Tibial artery (tissue), 4 donors: ENCODE results near the gene TADA2A.

ENCODE experiments used
- DNase-seq, 2 donors: peaks; one replicate each; pipeline ENCODE4 v3.0.0-alpha.2; 2019
- H3K27ac ChIP-seq, 2 donors: fragments of 200-600 bp; sonication (generic) in 1 of 2; 1 replicate in 1 of 2; 2 replicates in 1 of 2; pipeline ENCODE4 v1.5.1; 2018 to 2019; ENCODE audit warnings: mild to moderate bottlenecking in 1 of 2
- H3K27me3 ChIP-seq, 2 donors: fragments of 200-600 bp; sonication (generic) in 1 of 2; one replicate each; pipeline versions ENCODE4 v1.5.1 to v1.6.0; 2016 to 2019
- H3K36me3 ChIP-seq, 3 donors: fragments of 200-600 bp; sonication (generic) in 2 of 3; one replicate each; pipeline ENCODE4 v1.5.1; 2016 to 2019; ENCODE audit warnings: mild to moderate bottlenecking in 2 of 3
- H3K4me1 ChIP-seq, 4 donors: fragments of 200-600 bp; sonication (generic) in 2 of 4; 1 replicate in 3 of 4; 2 replicates in 1 of 4; pipeline ENCODE4 v1.5.1; 2016 to 2019
- H3K4me3 ChIP-seq, 2 donors: fragments of 200-600 bp; sonication (generic) in 1 of 2; 1 replicate in 1 of 2; 2 replicates in 1 of 2; pipeline ENCODE4 v1.5.1; 2018 to 2019; ENCODE audit warnings: mild to moderate bottlenecking in 2 of 2
- H3K9me3 ChIP-seq, 3 donors: fragments of 200-600 bp; sonication (generic) in 1 of 3; one replicate each; pipeline ENCODE4 v1.5.1; 2016 to 2019
- CTCF ChIP-seq, 2 experiments: fragments of 200-600 bp in 1 of 2; fragments of 450-650 bp in 1 of 2; IDR thresholded peaks; one replicate each; pipeline ENCODE4 v1.5.1; 2017 to 2019; ENCODE audit warnings: antibody characterized with exemption in 2 of 2, mild to moderate bottlenecking in 1 of 2, moderate library complexity in 1 of 2
- intact Hi-C: fragments of 100-400 bp; cut with DNase I; formaldehyde crosslinking; loops from one replicate; pipeline ENCODE4 v1.15.0; 2023; ENCODE audit warnings: low total_unique reads

The TADA2A gene

GRCh38 chr17:37483311-37484039, 76.8 kb downstream of the TADA2A start:
- Histone ChIP-seq H3K9me3 (no peaks in the 10 kb centered on the region), H3K4me1 (peaks cover 0 to 8% (median 7%) of the 10 kb centered on the region in 4 donors), H3K27ac (no peak overlapping the region), H3K36me3 (peaks cover 3 to 16% (median 12%) of the 10 kb centered on the region in 3 donors), H3K27me3 (no peaks in the 10 kb centered on the region), H3K4me3 (no peak overlapping the region)
- DNase-seq = no peak
- no peak for TF ChIP-seq CTCF (IDR thresholded peaks at IDR 0.05)
- intact Hi-C loops = no loop called here

GRCh38 chr17:37485938-37486570, 79.4 kb downstream of the TADA2A start:
- Histone ChIP-seq H3K27me3 (no peaks in the 10 kb centered on the region), H3K4me1 (peaks cover 0 to 19% (median 15%) of the 10 kb centered on the region in 4 donors), H3K4me3 (no peak overlapping the region), H3K9me3 (no peaks in the 10 kb centered on the region), H3K36me3 (no peaks in the 10 kb centered on the region), H3K27ac (no peak overlapping the region)
- no peak for TF ChIP-seq CTCF (IDR thresholded peaks at IDR 0.05)
- DNase-seq = no peak
- intact Hi-C loops = no loop called here

GRCh38 chr17:37488009-37488604, 81.4 kb downstream of the TADA2A start:
- Histone ChIP-seq H3K4me1 (peaks cover 0 to 29% (median 23%) of the 10 kb centered on the region in 4 donors), H3K9me3 (no peaks in the 10 kb centered on the region), H3K27ac (peak overlapping the region; percentile 88 to 91), H3K4me3 (peak overlapping the region; percentile 92 to 93), H3K27me3 (no peaks in the 10 kb centered on the region), H3K36me3 (no peaks in the 10 kb centered on the region)
- intact Hi-C loops = no loop called here
- no peak for TF ChIP-seq CTCF (IDR thresholded peaks at IDR 0.05)
- no peak for DNase-seq

- Histone ChIP-seq H3K36me3 (no peaks in the 10 kb centered on the region), H3K9me3 (no peaks in the 10 kb centered on the region), H3K27me3 (no peaks in the 10 kb centered on the region), H3K4me1 (peaks cover 0 to 29% (median 23%) of the 10 kb centered on the region in 4 donors), H3K4me3 (peak overlapping the region; percentile 92 to 93), H3K27ac (peak overlapping the region; percentile 88 to 91)
- intact Hi-C loops = no loop called here
- DNase-seq = peak; percentile 83 to 92
- no peak for TF ChIP-seq CTCF (IDR thresholded peaks at IDR 0.05)
Measured at GRCh38 chr17:37488607-37489196, 82.0 kb downstream of the TADA2A start.

GRCh38 chr17:37489197-37490001, 82.7 kb downstream of the TADA2A start, which contains the start of gene DUSP14:
DUSP14 (plus strand) TSS chr17:37489891; CDS start chr17:37512273, 22,382 bp downstream.
- Histone ChIP-seq H3K4me1 (peaks cover 0 to 29% (median 23%) of the 10 kb centered on the region in 4 donors), H3K36me3 (no peaks in the 10 kb centered on the region), H3K27ac (peak within 1 kb of the TSS; percentile 88 to 91), H3K9me3 (no peaks in the 10 kb centered on the region), H3K27me3 (no peaks in the 10 kb centered on the region), H3K4me3 (peak within 1 kb of the TSS; percentile 92 to 93)
- no peak for TF ChIP-seq CTCF (IDR thresholded peaks at IDR 0.05)
- intact Hi-C loops = no loop called here
- DNase-seq = peak; percentile 66 to 89
